Duodenal mucosa (tissue), 2 donors: ENCODE results near the gene UGT1A4.

Experiments used
- H3K27ac ChIP-seq: one replicate; pipeline ENCODE4 v1.7.0; 2013; ENCODE audit warnings: low read depth, low read length
- H3K27me3 ChIP-seq, 2 donors: one replicate each; pipeline ENCODE4 v1.7.0; 2013; ENCODE audit warnings: low read length in 2 of 2, control low read depth in 1 of 2; ENCODE audit not compliant: insufficient read depth in 2 of 2, control insufficient read depth in 1 of 2
- H3K36me3 ChIP-seq, 2 donors: one replicate each; pipeline ENCODE4 v1.7.0; 2013; ENCODE audit warnings: low read length in 2 of 2, control low read depth in 1 of 2; ENCODE audit not compliant: insufficient read depth in 2 of 2, control insufficient read depth in 1 of 2
- H3K4me1 ChIP-seq, 2 donors: one replicate each; pipeline ENCODE4 v1.7.0; 2013; ENCODE audit warnings: low read length in 2 of 2, control low read depth in 1 of 2; ENCODE audit not compliant: insufficient read depth in 2 of 2, control insufficient read depth in 1 of 2
- H3K4me3 ChIP-seq, 2 donors: one replicate each; pipeline ENCODE4 v1.7.0; 2013; ENCODE audit warnings: low read length in 2 of 2, low read depth in 1 of 2
- H3K9ac ChIP-seq, 2 donors: one replicate each; pipeline ENCODE4 v1.7.0; 2013; ENCODE audit warnings: low read length in 2 of 2, low read depth in 1 of 2
- H3K9me3 ChIP-seq, 2 donors: one replicate each; pipeline ENCODE4 v1.7.0; 2013; ENCODE audit warnings: low read length in 2 of 2, control low read depth in 1 of 2; ENCODE audit not compliant: control insufficient read depth in 1 of 2

Gene UGT1A4

DNA sequence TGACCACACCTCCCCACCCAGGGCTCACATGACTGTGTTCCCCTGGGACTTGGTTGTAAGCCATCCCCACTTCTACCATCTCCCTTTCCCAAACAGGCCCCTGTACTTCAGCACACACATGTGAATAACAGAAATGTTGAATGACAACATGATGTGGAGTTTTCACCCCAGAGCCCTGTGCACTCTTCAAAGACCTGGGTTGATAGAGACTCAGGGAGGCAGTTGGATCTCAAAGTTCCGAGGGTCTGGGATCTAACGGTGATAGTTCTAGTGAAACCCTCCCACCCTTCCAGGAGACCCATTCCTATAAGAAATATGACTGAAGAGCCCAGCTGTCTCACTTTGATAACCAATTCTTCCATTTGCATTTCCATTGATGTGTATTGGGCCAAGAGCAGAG is 59.5 kb downstream of the UGT1A4 start, which contains the start of gene MROH2A:
Gene MROH2A (plus strand): TSS at position 301 of the 400 bp plus-strand sequence. CDS start 1,029 bp downstream, outside the sequence.
- H3K27ac ChIP-seq: no peak within 1 kb of the TSS
- no peaks in the 10 kb centered on the region for H3K36me3 ChIP-seq
- no peaks in the 10 kb centered on the region for H3K4me1 ChIP-seq
- H3K27me3 ChIP-seq: no peaks in the 10 kb centered on the region
- H3K4me3 ChIP-seq: no peak within 1 kb of the TSS
- peaks cover 6 to 7% of the 10 kb centered on the region in 2 donors for H3K9me3 ChIP-seq
- no peak within 1 kb of the TSS for H3K9ac ChIP-seq

DNA sequence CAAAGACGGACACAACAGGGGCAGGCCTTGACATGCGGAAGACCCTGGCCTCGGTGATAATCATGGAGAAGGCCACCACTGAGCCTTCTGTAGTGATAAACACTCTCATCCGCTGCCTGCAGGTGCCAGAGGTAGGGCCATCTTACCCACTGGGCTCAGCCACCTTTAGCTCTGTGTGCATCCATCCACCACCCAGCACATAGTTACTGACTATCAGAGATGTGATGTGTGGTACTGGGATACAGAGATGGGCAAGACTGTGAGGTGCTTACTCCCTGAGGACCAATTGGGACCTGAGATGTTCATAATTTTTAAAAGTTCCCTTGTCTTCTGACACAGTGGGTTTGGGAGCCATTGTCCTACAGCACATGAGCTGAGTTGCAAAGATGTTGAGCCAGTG is 61.2 kb downstream of the UGT1A4 start:
- Histone ChIP-seq H3K9ac (no peak overlapping the region), H3K4me1 (no peaks in the 10 kb centered on the region), H3K4me3 (no peak overlapping the region), H3K27ac (no peak overlapping the region), H3K27me3 (no peaks in the 10 kb centered on the region), H3K9me3 (peaks cover 6 to 7% of the 10 kb centered on the region in 2 donors), H3K36me3 (no peaks in the 10 kb centered on the region)

DNA sequence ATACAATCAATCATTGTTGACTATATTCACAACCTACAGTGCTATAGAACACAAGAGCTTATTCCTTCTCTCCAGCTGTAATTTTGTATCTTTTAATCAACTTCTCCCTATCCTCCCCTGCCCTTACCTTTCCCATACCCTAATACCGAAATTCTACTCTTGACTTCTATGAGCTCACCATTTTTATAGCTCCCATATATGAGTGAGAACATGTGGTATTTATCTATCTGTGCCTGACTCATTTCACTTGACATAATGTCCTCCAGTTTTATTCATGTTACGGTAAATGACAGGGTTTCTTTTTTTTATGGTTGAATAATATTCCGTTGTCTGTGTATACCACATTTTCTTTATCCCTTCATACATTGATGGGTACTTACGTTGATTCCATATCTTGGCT is 62.2 kb downstream of the UGT1A4 start:
- Histone ChIP-seq H3K27ac (no peak overlapping the region), H3K9me3 (peaks cover 6% of the 10 kb centered on the region in 2 donors), H3K36me3 (no peaks in the 10 kb centered on the region), H3K9ac (no peak overlapping the region), H3K27me3 (no peaks in the 10 kb centered on the region), H3K4me1 (no peaks in the 10 kb centered on the region), H3K4me3 (no peak overlapping the region)

DNA sequence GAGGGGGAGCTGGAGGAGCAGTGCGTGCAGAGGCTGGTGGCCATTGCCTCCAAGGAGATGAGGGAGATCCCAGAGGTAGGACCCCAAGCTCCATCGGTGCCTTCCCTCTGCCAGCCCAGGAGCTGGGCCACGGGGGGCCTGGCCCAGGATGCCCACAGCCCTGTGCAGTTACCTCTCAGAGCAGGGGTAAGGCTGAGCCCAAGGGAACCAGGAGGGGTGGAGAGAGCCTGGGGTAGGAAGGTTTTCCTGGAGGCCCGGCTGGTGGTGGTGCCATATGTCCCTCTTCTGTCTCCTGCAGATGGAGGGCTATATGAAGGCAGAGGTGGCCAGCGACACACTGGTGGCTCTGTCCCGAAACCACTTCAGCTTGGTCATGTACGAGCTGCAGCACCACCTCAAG is 71.0 kb downstream of the UGT1A4 start:
- H3K4me1 ChIP-seq: peaks cover 0 to 7% of the 10 kb centered on the region in 2 donors
- no peaks in the 10 kb centered on the region for H3K36me3 ChIP-seq
- H3K27me3 ChIP-seq: no peaks in the 10 kb centered on the region
- H3K27ac ChIP-seq: no peak overlapping the region
- H3K9ac ChIP-seq: no peak overlapping the region
- H3K4me3 ChIP-seq: no peak overlapping the region
- H3K9me3 ChIP-seq: no peaks in the 10 kb centered on the region

DNA sequence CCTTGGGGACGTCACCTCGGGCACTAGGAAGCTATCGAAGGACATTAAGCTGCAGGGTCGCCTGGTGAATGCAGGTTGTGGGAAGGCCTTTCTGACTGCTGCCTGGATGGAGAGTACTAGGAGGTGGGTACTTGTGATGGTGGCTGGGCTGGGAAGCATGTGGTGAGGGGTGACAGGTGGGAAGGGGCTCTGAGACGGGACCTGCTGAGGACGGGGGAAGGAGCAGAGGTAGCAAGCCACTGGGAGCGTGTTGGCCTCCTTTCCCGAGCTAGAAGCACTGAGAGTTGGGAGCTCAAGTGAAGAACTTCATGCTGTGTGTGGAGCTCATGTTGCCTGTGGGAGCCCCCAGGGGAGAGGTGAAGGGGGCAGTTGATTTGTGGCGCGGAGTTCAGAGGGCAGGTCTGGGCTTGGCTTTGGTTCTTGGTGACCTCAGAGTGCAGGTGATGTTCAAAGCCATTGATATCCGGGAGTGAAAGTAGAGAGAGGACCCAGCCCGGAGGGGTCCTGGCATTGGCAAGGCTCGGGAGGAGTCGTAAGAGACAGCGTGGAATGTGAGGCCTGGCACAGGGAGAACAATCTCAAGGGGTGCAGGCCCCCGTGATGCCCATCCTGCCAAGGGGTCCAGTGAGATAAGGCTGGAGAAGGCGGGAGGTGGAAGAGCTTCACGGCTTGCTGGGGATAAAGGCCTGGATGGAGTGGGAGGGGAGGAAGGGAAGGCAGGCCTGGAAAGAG is 72.8 kb downstream of the UGT1A4 start:
- H3K9me3 ChIP-seq: no peaks in the 10 kb centered on the region
- no peaks in the 10 kb centered on the region for H3K27me3 ChIP-seq
- no peak overlapping the region for H3K9ac ChIP-seq
- H3K36me3 ChIP-seq: no peaks in the 10 kb centered on the region
- peaks cover 0 to 7% of the 10 kb centered on the region in 2 donors for H3K4me1 ChIP-seq
- no peak overlapping the region for H3K4me3 ChIP-seq
- no peak overlapping the region for H3K27ac ChIP-seq

DNA sequence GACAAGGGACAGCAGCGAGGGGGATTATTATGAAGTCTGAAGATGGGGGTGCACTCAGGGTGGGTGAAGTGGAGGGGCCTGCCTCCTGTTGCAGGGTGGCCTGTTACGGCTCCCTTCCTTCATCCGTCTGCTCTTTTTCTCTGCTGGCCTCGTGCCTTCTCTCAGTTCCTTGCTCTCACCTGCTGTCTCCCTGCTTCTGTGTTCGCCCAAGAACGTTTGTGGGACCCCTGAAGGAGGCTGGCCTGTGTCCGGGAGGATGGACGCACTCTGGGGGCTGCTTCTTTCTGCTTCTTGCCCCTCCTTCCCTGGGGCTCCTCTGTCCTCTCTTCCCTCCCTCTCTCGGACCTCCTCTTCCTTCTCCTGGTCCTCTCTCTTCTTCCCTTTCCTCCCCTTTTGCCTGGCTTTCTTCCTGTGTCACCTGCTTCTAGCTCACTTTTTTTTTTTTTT is 73.4 kb downstream of the UGT1A4 start:
- Histone ChIP-seq H3K4me1 (peaks cover 0 to 7% of the 10 kb centered on the region in 2 donors), H3K4me3 (no peak overlapping the region), H3K9me3 (no peaks in the 10 kb centered on the region), H3K36me3 (no peaks in the 10 kb centered on the region), H3K27me3 (no peaks in the 10 kb centered on the region), H3K9ac (no peak overlapping the region), H3K27ac (no peak overlapping the region)

DNA sequence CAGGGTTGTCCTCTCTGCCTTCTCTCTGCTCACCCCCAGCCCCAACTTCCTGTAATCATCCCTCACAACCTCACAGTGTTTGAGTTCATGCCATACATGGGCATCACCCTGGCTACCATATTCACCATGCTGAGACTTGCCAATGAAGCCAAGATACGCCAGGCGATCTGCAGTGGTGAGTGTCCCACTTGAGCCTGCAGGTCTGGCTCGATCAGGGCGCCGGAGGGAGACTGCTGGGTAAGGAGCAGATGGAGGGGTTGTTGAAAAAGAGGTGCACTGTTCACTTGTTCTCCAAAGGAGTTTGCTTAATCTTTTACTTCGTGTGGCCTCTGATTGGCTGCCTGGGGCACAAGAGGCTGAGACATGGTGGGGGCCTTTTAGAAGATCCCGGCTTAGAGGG is 74.2 kb downstream of the UGT1A4 start:
- H3K4me3 ChIP-seq: no peak overlapping the region
- no peaks in the 10 kb centered on the region for H3K27me3 ChIP-seq
- H3K9me3 ChIP-seq: no peaks in the 10 kb centered on the region
- H3K27ac ChIP-seq: no peak overlapping the region
- peaks cover 0 to 7% of the 10 kb centered on the region in 2 donors for H3K4me1 ChIP-seq
- H3K9ac ChIP-seq: no peak overlapping the region
- no peaks in the 10 kb centered on the region for H3K36me3 ChIP-seq

DNA sequence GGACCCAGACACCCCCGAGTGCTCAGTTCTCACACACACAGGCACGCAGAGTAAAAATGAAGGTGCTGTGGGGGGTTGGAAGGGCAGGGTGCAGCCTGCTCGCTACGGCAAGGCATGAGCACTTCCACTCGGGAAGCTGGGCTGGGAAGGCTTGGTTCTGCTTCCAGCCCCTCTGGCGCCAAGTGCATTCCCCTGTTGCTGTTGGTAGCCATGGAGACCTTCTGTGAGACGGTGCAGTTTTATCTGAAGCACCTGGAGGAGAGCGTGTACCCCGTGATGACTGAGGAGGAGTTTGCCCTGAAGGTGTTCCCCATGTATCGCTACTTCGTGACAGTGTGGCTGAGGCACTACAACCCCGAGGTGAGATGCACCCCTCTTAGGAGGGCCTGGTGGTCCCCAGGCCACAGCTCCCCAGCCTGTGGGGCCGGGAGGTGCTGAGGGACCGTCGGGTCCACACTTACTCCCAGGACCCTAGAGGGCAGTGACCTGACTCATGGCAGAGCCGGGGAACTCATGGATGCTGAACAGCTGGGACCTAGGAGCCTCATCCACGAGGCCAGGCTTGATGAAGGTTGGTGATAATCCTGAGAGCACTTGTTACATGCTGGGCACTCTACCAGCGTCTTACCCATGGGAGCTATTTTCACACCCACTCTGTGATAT is 75.1 kb downstream of the UGT1A4 start:
- Histone ChIP-seq H3K9ac (no peak overlapping the region), H3K27ac (no peak overlapping the region), H3K9me3 (no peaks in the 10 kb centered on the region), H3K27me3 (no peaks in the 10 kb centered on the region), H3K36me3 (no peaks in the 10 kb centered on the region), H3K4me1 (peaks cover 0 to 7% of the 10 kb centered on the region in 2 donors), H3K4me3 (no peak overlapping the region)

DNA sequence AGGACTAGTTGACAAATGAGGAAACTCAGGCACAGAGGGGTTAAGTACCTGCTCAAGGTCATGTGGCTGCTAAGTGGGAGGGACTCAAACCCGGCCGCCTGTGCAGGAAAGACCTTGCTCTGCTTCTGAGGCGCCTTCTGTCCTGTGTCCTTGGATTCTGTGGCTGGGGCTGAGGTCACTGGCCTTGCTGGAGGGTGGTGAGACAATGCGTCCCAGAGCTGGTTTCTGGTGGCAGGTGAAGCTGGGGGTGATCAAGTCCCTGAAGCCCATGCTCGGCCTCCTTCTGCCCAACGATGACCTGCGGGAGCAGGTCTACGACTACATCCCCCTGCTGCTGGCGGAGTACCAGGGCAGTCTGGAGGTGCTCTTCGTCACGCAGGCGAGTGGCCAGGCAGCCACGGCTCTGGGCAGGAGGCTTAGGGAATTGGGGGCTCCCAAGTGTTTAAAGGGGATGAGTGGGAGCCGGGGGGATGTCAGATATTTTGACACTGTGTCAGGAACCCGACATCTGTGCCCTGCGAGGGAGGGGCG is 75.7 kb downstream of the UGT1A4 start:
- no peaks in the 10 kb centered on the region for H3K27me3 ChIP-seq
- no peaks in the 10 kb centered on the region for H3K9me3 ChIP-seq
- H3K4me3 ChIP-seq: no peak overlapping the region
- no peak overlapping the region for H3K9ac ChIP-seq
- H3K4me1 ChIP-seq: peaks cover 0 to 7% of the 10 kb centered on the region in 2 donors
- no peaks in the 10 kb centered on the region for H3K36me3 ChIP-seq
- no peak overlapping the region for H3K27ac ChIP-seq

DNA sequence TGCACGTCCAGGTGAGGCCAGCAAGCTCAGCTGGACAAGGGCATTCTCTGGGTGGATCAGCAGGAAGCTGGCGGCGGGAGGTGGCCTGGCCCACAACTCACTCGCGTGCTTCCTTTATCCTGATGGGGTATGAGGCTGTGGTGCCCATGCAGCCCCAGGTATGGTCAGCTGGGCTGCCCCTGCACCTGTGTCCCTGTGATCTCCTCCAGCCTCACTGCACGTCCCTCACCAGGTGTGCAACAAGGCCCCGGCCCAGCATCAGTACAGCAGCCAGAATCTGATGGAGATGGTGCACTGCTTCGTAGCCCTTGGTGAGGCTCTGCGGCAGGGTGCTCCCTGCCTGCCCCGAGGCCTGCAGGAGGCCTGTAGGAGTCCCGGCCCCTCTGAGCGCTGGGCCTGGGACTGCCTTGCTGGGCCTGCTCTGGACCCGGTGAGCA is 77.2 kb downstream of the UGT1A4 start:
- Histone ChIP-seq H3K9me3 (no peaks in the 10 kb centered on the region), H3K27me3 (no peaks in the 10 kb centered on the region), H3K27ac (no peak overlapping the region), H3K9ac (no peak overlapping the region), H3K4me3 (no peak overlapping the region), H3K36me3 (no peaks in the 10 kb centered on the region), H3K4me1 (peaks cover 0 to 7% of the 10 kb centered on the region in 2 donors)
